Measurements from ENCODE around the gene KDM4B.
A peak's percentile ranks its signal among the peaks of the same experiment; 100 is the strongest.
"Not testable (repeated sequence)": the region's sequence is repeated elsewhere in the genome, so short reads cannot be mapped to it uniquely, and the experiment has no call there.

Gene KDM4B

GRCh38 chr19:5155586-5156210 lies 186.8 kb downstream of the KDM4B start:
- no peak for DNase-seq

- DNase-seq: no peak
These were observed 187.5 kb downstream of the KDM4B start for GRCh38 chr19:5156231-5156986.

- no peak for DNase-seq
These were observed 188.3 kb downstream of the KDM4B start for GRCh38 chr19:5157186-5157585.

GRCh38 chr19:5158549-5159134 lies 189.7 kb downstream of the KDM4B start:
- DNase-seq: not testable (repeated sequence)

GRCh38 chr19:5160158-5160795 lies 191.4 kb downstream of the KDM4B start:
- DNase-seq: not testable (repeated sequence)

GRCh38 chr19:5164845-5165696 lies 196.2 kb downstream of the KDM4B start:
- not testable (repeated sequence) for DNase-seq

- DNase-seq: no peak
These were observed 196.7 kb downstream of the KDM4B start for GRCh38 chr19:5165697-5166019.

- peak; percentile 69 for DNase-seq
These were observed 197.3 kb downstream of the KDM4B start for GRCh38 chr19:5166262-5166661.

GRCh38 chr19:5170329-5170745 lies 201.4 kb downstream of the KDM4B start:
- no peak for DNase-seq

GRCh38 chr19:5171711-5172110 lies 202.8 kb downstream of the KDM4B start:
- DNase-seq: no peak

- DNase-seq: peak; percentile 98
These were observed 204.1 kb downstream of the KDM4B start for GRCh38 chr19:5172859-5173630.

- no peak for DNase-seq
These were observed 205.1 kb downstream of the KDM4B start for GRCh38 chr19:5173993-5174392.

GRCh38 chr19:5177745-5178450 lies 209.0 kb downstream of the KDM4B start:
- no peak for DNase-seq

GRCh38 chr19:5178841-5179240 lies 209.9 kb downstream of the KDM4B start:
- DNase-seq: no peak

GRCh38 chr19:5179256-5179655 lies 210.3 kb downstream of the KDM4B start:
- no peak for DNase-seq

- DNase-seq: no peak
These were observed 212.4 kb downstream of the KDM4B start for GRCh38 chr19:5181329-5181728.

GRCh38 chr19:5182751-5183150 lies 213.8 kb downstream of the KDM4B start:
- DNase-seq: no peak

GRCh38 chr19:5183616-5184015 lies 214.7 kb downstream of the KDM4B start:
- no peak for DNase-seq

- DNase-seq: no peak
These were observed 216.0 kb downstream of the KDM4B start for GRCh38 chr19:5184930-5185329.

- peak; percentile 81 for DNase-seq
These were observed 217.6 kb downstream of the KDM4B start for GRCh38 chr19:5186293-5187050.
